Stimulated activated CD4-positive, alpha-beta T cell treated with anti-CD3 and anti-CD28 coated beads, Interleukin-2, amount 100 ng/mL, for 4 hours (primary cell): Measurements from ENCODE around the gene PFKFB4.
"Not testable (repeated sequence)": the region's sequence is repeated elsewhere in the genome, so short reads cannot be mapped to it uniquely, and the experiment has no call there.

ENCODE experiments used
- DNase-seq: peaks from one replicate; pipeline ENCODE4 v3.0.0-alpha.2; 2020; ENCODE audit warnings: low read depth

Gene PFKFB4

DNA sequence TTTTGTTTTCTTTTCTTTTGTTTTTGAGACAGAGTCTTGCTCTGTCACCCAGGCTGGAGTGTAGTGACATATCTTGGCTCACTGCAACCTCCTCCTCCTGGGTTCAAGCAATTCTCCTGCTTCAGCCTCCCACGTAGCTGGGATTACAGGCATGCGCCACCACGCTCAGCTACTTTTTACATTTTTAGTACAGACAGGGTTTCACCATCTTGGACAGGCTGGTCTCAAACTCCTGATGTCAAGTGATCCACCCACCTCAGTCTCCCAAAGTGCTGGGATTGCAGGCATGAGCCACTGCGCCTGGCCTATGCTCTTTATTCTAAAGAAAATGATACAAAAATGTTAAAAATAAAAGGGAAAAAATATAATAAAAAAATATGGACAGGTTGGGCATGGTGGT lies 25.9 kb downstream of the PFKFB4 start:
- not testable (repeated sequence) for DNase-seq

- no peak for DNase-seq
Measured at GRCh38 chr3:48528754-48529153, 27.8 kb downstream of the PFKFB4 start.

- no peak for DNase-seq
Measured at GRCh38 chr3:48528048-48528447, 28.6 kb downstream of the PFKFB4 start.

GRCh38 chr3:48524970-48525369 lies 31.6 kb downstream of the PFKFB4 start:
- DNase-seq: no peak

GRCh38 chr3:48521635-48522034 lies 35.0 kb downstream of the PFKFB4 start:
- no peak for DNase-seq

DNA sequence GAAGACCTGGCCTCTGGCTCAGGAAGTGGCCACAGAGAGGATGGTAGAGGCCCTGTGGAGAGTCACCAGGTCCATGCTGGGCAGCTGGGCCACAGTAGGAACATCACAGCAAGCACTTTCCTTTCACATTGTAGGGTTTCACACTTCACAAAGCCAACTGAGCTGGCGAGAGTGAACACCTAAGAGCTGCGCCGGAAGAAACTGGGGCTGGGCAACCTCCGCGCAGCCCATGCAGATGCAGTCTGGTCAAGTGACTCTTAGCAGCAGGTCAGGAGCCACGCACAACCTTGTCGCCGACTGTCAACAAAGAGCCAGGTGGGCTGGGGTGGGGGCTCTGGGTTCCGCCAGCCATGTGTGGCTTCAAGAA lies 37.3 kb downstream of the PFKFB4 start:
- DNase-seq: no peak

DNA sequence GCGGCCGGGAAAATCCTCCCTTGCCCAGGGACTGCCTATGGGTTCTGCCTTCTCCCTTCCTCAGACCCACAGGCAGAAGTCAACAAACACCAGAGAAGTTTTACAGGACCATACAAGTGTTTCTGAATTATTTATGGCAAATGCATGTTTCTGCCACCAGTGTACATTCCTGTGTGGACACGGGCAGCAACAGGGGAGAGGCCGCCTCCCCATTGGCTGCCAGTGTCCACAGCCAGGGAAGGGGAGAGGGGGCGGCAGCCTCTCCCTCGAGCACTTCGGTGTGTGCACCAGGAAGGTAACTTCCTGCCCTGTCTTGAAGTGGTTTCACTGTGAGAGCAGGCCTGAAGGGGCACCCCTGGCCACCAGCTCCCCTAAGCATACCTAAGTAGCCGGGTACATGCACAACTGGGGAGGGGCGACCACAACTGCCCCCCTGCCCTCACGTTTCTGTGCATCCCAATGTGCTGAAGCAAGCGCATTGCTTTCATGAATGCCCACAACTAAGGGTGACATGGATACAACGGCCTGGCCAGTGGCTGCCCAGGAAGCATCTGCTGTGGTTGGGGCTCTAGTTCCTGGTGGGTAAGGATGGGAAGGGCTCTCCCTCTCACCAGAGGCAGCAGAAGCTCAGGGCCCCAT lies 37.8 kb downstream of the PFKFB4 start:
- no peak for DNase-seq

DNA sequence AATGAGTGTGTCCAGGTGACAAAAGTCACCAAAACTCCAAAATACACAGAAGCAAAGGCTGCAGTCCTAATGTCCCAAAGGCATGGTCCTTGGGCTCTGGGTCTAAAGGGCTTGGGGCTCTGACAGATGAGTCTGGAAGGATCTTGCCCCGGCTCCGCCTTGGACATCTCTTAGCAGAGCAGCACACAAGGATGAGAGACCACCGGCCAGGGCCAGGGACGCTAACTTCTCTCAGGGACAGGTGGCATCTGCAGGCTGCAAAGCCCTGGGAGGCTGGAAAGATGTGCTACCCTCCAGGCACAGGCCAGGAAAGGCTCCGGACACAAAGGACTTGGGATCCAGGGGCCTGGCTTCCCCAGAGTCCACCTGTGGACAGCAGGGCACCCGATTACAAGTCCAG lies 38.5 kb downstream of the PFKFB4 start:
- DNase-seq: no peak

DNA sequence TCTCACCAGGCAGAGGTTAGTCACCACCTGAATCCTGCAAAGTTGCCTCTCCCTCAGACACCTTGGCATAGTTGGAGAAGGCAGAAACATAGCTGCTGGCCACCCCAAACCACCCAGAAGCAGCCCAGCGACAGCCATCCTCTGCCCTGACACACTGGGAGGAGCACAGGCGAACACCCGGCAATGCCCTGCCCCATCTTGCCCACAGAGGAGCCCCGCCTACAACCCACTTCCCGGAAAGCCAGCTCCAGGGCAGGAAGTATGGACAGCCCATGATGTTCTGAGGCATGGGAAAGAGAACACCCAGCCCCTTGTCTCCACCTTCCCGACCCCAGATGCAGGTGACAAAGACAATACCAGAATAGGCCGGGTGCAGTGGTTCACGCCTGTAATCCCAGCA lies 40.0 kb downstream of the PFKFB4 start:
- DNase-seq: no peak

DNA sequence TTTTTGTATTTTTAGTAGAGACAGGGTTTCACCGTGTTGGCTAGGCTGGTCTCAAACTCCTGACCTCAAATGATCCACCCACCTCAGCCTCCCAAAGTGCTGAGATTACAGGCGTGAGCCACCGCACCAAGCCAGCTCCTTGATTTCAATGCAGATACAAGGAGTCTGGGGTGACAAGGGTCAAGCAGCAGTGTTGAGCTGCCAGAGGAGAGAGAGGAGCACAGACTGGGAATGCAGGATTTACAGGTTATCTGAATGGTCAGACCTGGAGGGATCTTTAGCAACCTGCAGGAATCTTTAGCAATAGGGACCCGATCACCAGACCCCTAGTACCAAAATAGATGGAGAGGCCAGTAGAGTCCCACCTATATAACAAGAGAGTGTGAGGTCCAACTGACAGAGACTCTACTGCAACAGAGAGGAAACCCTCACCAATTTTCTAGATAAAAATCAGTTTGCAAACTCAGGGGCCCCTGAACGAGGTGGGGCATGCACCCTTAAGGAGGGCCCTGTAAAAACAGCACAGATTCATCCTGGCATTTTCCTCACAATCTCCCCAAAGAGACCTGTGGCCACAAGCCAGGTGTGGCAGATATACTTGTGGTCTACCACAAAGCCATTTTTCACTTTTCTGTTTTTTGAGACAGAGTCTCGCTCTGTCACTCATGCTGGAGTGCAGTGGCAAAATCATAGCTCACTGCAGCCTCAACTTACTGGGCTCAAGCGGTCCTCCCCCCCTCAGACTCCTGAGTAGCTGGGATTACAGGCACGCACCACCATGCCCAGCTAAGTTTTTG lies 42.0 kb downstream of the PFKFB4 start:
- no peak for DNase-seq

GRCh38 chr3:48511551-48511950 lies 45.1 kb downstream of the PFKFB4 start:
- no peak for DNase-seq

DNA sequence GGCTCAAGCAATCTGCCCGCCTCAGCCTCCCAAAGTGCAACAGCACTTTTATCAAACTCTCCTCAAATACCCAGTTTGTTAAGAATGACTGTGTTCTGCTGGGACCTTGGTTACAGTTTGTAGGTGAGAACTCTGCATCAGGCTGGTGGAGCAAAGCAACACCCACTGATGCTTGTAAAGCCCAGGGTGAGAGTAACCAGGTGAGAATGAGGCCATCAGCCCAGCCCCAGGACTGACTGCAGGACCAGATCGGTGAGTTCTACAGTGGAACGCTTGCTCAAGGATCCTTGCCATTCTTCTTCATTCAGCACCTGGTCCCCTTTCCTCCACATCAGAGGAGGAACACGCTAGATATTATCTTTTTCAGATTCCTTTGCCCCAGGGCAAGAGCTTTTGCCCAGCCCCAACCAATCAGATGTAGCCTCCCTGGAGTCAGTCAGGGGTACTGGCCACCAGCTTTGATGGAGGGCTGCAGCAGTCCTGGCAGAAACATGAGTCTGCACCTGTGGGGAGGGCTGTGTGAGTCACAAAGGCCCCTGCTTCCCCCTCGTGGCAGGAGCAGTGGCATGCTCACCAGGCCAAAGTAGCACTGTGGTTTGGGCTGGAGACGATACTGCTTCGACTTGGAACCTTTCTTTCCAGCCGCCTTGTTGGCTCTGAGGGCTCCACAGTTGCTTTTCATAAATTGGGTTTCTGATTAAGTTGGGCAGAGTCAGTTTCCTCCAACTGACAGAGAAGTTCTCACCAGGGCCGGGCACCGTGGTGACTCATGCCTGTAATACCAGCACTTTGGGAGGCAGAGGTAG lies 49.1 kb downstream of the PFKFB4 start:
- DNase-seq: peak; percentile 64

DNA sequence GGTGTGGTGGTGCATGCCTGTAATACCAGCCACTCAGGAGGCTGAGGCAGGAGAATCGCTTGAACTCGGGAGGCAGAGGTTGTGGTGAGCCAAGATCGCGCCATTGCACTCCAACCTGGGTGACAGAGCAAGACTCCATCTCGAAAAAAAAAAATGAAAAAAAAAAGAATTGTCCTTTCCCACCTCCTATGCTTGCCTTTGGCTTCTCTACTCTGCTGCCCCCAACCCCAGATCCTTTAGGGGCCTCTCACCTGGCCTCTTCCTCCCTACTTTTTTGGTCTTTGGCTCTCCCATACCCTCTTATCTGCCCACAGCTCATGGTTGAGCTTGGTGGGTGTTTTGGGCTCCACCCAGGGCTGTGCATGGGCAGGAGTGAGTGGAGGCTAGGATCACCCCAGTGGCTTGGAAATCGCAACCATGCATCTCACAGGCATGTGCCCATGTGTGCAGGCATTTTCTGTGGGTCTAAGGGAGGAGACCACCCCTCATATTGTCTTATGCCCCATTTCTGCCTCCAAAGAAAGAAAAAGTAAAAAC lies 50.6 kb downstream of the PFKFB4 start:
- DNase-seq: no peak

- no peak for DNase-seq
Measured at GRCh38 chr3:48505146-48505545, 51.5 kb downstream of the PFKFB4 start.

GRCh38 chr3:48504051-48504946 lies 52.3 kb downstream of the PFKFB4 start, which contains the start of gene SHISA5:
Gene SHISA5, minus strand, starts transcription at chr3:48504174. Its CDS starts 80 bp downstream, at chr3:48504094.
- peak; percentile 26 for DNase-seq

- no peak for DNase-seq
Measured at GRCh38 chr3:48503401-48504050, 53.1 kb downstream of the PFKFB4 start.

DNA sequence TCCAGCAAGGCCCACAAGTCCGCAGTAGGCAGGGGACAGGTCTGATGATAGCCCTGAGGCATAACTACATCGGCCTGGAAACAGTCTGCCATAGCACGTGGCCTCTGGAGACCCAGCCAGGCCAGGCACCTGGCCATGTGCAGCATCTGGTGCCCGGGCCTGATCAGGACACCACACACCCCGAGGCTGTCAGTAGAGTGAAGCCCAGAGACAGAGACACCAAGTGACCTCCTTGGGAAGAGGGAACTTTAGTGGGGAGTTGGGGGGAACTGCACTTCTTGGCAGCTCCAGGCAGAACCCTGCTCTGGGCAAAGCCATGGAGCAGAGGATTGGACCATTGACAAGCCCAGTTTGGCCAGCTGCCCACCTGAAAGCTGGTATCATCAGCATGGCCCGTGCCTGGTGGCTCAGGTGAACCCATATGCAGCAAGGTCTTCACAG lies 53.9 kb downstream of the PFKFB4 start:
- DNase-seq: no peak

- no peak for DNase-seq
Measured at GRCh38 chr3:48502121-48502520, 54.5 kb downstream of the PFKFB4 start.

GRCh38 chr3:48501196-48501595 lies 55.4 kb downstream of the PFKFB4 start:
- no peak for DNase-seq

GRCh38 chr3:48500656-48501055 lies 55.9 kb downstream of the PFKFB4 start:
- DNase-seq: no peak

DNA sequence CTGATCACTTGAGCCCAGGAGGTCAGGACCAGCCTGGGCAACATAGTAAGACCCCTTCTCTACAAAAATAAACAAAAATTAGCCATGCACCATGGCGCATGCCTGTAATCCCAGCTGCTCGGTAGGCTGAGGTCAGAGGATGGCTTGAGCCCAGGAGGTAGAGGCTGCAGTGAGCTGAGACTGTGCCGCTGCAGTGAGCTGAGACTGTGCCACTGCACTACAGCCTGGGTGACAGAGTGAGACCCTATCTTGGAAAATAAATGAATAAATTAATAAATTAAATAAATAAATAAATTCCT lies 63.5 kb downstream of the PFKFB4 start:
- DNase-seq: no peak
